Astrocyte (in vitro differentiated cells and primary cell): Measurements from ENCODE around the gene SHISA9. TPM values are rescaled to one million over a fixed set of nuclear protein-coding genes. Genes with fewer than 3 reads are reported as not detected.

Source experiments
- DNase-seq: peaks from one replicate; pipeline ENCODE4 v3.0.0-alpha.2; 2010; ENCODE audit warnings: low read depth
- FAIRE-seq: peaks from 2 replicates; lab custom pipeline; 2011; peaks lifted over from hg19 to GRCh38; lab: Jason Lieb, UNC
- H2AFZ ChIP-seq: 2 replicates; pipeline ENCODE4 v1.6.0; 2012; ENCODE audit warnings: low read depth, low read length, inconsistent platforms
- H3K27ac ChIP-seq: 2 replicates; pipeline ENCODE4 v1.5.1; 2011; ENCODE audit warnings: low read depth, low read length, inconsistent platforms
- H3K27me3 ChIP-seq: 2 replicates; pipeline ENCODE4 v1.6.0; 2011; ENCODE audit warnings: low read length, inconsistent platforms; ENCODE audit not compliant: insufficient read depth
- H3K36me3 ChIP-seq: 2 replicates; pipeline ENCODE4 v1.5.1; 2011; ENCODE audit warnings: low read length, inconsistent platforms; ENCODE audit not compliant: insufficient read depth
- H3K4me1 ChIP-seq: 2 replicates; pipeline ENCODE4 v1.5.1; 2011; ENCODE audit warnings: low read length, inconsistent platforms; ENCODE audit not compliant: insufficient read depth
- H3K4me2 ChIP-seq: 2 replicates; pipeline ENCODE4 v1.6.0; 2012; ENCODE audit warnings: low read length, inconsistent platforms
- H3K4me3 ChIP-seq: 2 replicates; pipeline ENCODE4 v1.5.1; 2011; ENCODE audit warnings: low read depth, mild to moderate bottlenecking, low read length, inconsistent platforms; ENCODE audit not compliant: insufficient read depth
- H3K79me2 ChIP-seq: 2 replicates; pipeline ENCODE4 v1.6.0; 2012; ENCODE audit warnings: mild to moderate bottlenecking, low read length, inconsistent platforms; ENCODE audit not compliant: insufficient read depth
- H3K9ac ChIP-seq: 2 replicates; pipeline ENCODE4 v1.6.0; 2012; ENCODE audit warnings: mild to moderate bottlenecking, low read length, inconsistent platforms
- H3K9me3 ChIP-seq: 2 replicates; pipeline ENCODE4 v1.5.1; 2012; ENCODE audit warnings: low read depth, mild to moderate bottlenecking, low read length, inconsistent platforms; ENCODE audit not compliant: insufficient read depth
- H4K20me1 ChIP-seq: 2 replicates; pipeline ENCODE4 v1.6.0; 2012; ENCODE audit warnings: low read length, inconsistent platforms; ENCODE audit not compliant: insufficient read depth
- H3K27ac Mint-ChIP-seq: one replicate; pipeline ENCODE4 v1.8.0; 2021; ENCODE audit warnings: mild to moderate bottlenecking, mixed read lengths; ENCODE audit not compliant: unreplicated experiment
- H3K27me3 Mint-ChIP-seq: one replicate; pipeline ENCODE4 v1.8.0; 2021; ENCODE audit warnings: low read depth, mixed read lengths; ENCODE audit not compliant: unreplicated experiment
- H3K36me3 Mint-ChIP-seq: one replicate; pipeline ENCODE4 v1.8.0; 2021; ENCODE audit warnings: low read depth, mixed read lengths; ENCODE audit not compliant: unreplicated experiment
- H3K4me1 Mint-ChIP-seq: one replicate; pipeline ENCODE4 v1.8.0; 2021; ENCODE audit warnings: low read depth, mixed read lengths; ENCODE audit not compliant: unreplicated experiment
- H3K4me3 Mint-ChIP-seq: one replicate; pipeline ENCODE4 v1.8.0; 2021; ENCODE audit warnings: mild to moderate bottlenecking, moderate library complexity, mixed read lengths; ENCODE audit not compliant: unreplicated experiment
- H3K9me3 Mint-ChIP-seq: one replicate; pipeline ENCODE4 v1.8.0; 2021; ENCODE audit warnings: mild to moderate bottlenecking, mixed read lengths; ENCODE audit not compliant: unreplicated experiment
- CTCF ChIP-seq: IDR thresholded peaks from 2 replicates; pipeline ENCODE4 v1.5.1; 2011; ENCODE audit warnings: low read depth, mild to moderate bottlenecking, inconsistent platforms, low read length, moderate library complexity; ENCODE audit not compliant: insufficient read depth
- EZH2 ChIP-seq: IDR thresholded peaks from 2 replicates; pipeline ENCODE4 v1.6.1; 2012; ENCODE audit warnings: mild to moderate bottlenecking, low read length, inconsistent platforms; ENCODE audit not compliant: insufficient read depth
- total RNA-seq: library from RNA; stranded (reverse); gene quantifications from 2 replicates; pipeline ENCODE4 v1.2.1, GENCODE V29; 2021

Gene SHISA9
- total RNA-seq, 1 donor from 2014 or later: 73.0 TPM

- no peak overlapping the region for H3K9ac ChIP-seq
- H3K4me3 ChIP-seq: no peak overlapping the region
- Mint-ChIP-seq H3K27ac (no peak overlapping the region), H3K4me1 (peaks cover 7% of the 10 kb centered on the region), H3K9me3 (peaks cover 2% of the 10 kb centered on the region), H3K27me3 (no peaks in the 10 kb centered on the region), H3K36me3 (peaks cover 7% of the 10 kb centered on the region), H3K4me3 (no peak overlapping the region)
- no peak overlapping the region for H3K4me2 ChIP-seq
- H3K79me2 ChIP-seq: no peaks in the 10 kb centered on the region
- no peak overlapping the region for H3K27ac ChIP-seq
- H2AFZ ChIP-seq: no peak overlapping the region
- no peaks in the 10 kb centered on the region for H3K36me3 ChIP-seq
- FAIRE-seq (no peak), DNase-seq (no peak)
- H3K4me1 ChIP-seq: no peaks in the 10 kb centered on the region
- no peak for TF ChIP-seq EZH2
- no peak for TF ChIP-seq CTCF
- H3K9me3 ChIP-seq: peaks cover 5% of the 10 kb centered on the region
- H3K27me3 ChIP-seq: no peaks in the 10 kb centered on the region
- H4K20me1 ChIP-seq: no peaks in the 10 kb centered on the region
These were observed 179.1 kb downstream of the SHISA9 start for GRCh38 chr16:13080531-13080930.

- no peaks in the 10 kb centered on the region for H3K4me1 ChIP-seq
- no peak overlapping the region for H2AFZ ChIP-seq
- no peak overlapping the region for H3K4me2 ChIP-seq
- no peaks in the 10 kb centered on the region for H3K27me3 ChIP-seq
- H3K4me3 ChIP-seq: no peak overlapping the region
- FAIRE-seq (no peak), DNase-seq (no peak)
- peaks cover 7% of the 10 kb centered on the region for H3K36me3 Mint-ChIP-seq
- H3K9me3 ChIP-seq: peaks cover 3% of the 10 kb centered on the region
- no peaks in the 10 kb centered on the region for H3K36me3 ChIP-seq
- H3K9ac ChIP-seq: no peak overlapping the region
- H3K9me3 Mint-ChIP-seq: peaks cover 2% of the 10 kb centered on the region
- no peaks in the 10 kb centered on the region for H3K79me2 ChIP-seq
- no peak overlapping the region for H3K27ac ChIP-seq
- TF ChIP-seq EZH2: no peak
- TF ChIP-seq CTCF: no peak
- no peak overlapping the region for H3K27ac Mint-ChIP-seq
- H3K4me3 Mint-ChIP-seq: no peak overlapping the region
- H4K20me1 ChIP-seq: no peaks in the 10 kb centered on the region
- no peaks in the 10 kb centered on the region for H3K27me3 Mint-ChIP-seq
- peaks cover 7% of the 10 kb centered on the region for H3K4me1 Mint-ChIP-seq
These were observed 180.5 kb downstream of the SHISA9 start for GRCh38 chr16:13081825-13082331.

- Histone ChIP-seq H3K4me1 (no peaks in the 10 kb centered on the region), H4K20me1 (no peaks in the 10 kb centered on the region), H3K4me3 (no peak overlapping the region), H3K27me3 (no peaks in the 10 kb centered on the region), H3K36me3 (no peaks in the 10 kb centered on the region), H3K27ac (no peak overlapping the region), H3K9me3 (peaks cover 3% of the 10 kb centered on the region), H3K4me2 (no peak overlapping the region), H2AFZ (no peak overlapping the region), H3K9ac (no peak overlapping the region), H3K79me2 (no peaks in the 10 kb centered on the region)
- no peak overlapping the region for H3K4me3 Mint-ChIP-seq
- H3K27ac Mint-ChIP-seq: no peak overlapping the region
- DNase-seq: no peak
- H3K36me3 Mint-ChIP-seq: peaks cover 2% of the 10 kb centered on the region
- TF ChIP-seq CTCF (no peak), EZH2 (no peak)
- peaks cover 7% of the 10 kb centered on the region for H3K4me1 Mint-ChIP-seq
- H3K27me3 Mint-ChIP-seq: no peaks in the 10 kb centered on the region
- FAIRE-seq: no peak
- peaks cover 4% of the 10 kb centered on the region for H3K9me3 Mint-ChIP-seq
These were observed 182.3 kb downstream of the SHISA9 start for GRCh38 chr16:13083681-13084080.
